Neural progenitor cell (in vitro differentiated cells): ENCODE measurements around the gene ACACA.

Experiments used
- EZH2 ChIP-seq: fragments of 200-600 bp; sonication (generic); IDR thresholded peaks from 2 replicates; pipeline ENCODE4 v1.6.1; 2017; ENCODE audit warnings: antibody characterized with exemption, mild to moderate bottlenecking, moderate library complexity
- EZH2phosphoT487 ChIP-seq: fragments of 200-600 bp; sonication (generic); IDR thresholded peaks from 2 replicates; pipeline ENCODE4 v1.6.1; 2017; ENCODE audit warnings: antibody characterized with exemption
- TF ChIP-seq, protein P1 (sequence below): fragments of 200-600 bp; sonication (generic); IDR thresholded peaks from 2 replicates; pipeline ENCODE4 v1.5.1; 2017; ENCODE audit warnings: antibody characterized with exemption, mild to moderate bottlenecking

GRCh38 chr17:37280841-37281240, 125.8 kb downstream of the ACACA start:
- TF ChIP-seq, protein P1, sequence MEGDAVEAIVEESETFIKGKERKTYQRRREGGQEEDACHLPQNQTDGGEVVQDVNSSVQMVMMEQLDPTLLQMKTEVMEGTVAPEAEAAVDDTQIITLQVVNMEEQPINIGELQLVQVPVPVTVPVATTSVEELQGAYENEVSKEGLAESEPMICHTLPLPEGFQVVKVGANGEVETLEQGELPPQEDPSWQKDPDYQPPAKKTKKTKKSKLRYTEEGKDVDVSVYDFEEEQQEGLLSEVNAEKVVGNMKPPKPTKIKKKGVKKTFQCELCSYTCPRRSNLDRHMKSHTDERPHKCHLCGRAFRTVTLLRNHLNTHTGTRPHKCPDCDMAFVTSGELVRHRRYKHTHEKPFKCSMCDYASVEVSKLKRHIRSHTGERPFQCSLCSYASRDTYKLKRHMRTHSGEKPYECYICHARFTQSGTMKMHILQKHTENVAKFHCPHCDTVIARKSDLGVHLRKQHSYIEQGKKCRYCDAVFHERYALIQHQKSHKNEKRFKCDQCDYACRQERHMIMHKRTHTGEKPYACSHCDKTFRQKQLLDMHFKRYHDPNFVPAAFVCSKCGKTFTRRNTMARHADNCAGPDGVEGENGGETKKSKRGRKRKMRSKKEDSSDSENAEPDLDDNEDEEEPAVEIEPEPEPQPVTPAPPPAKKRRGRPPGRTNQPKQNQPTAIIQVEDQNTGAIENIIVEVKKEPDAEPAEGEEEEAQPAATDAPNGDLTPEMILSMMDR: no peak
- TF ChIP-seq EZH2: no peak
- no peak for TF ChIP-seq EZH2phosphoT487
